Mammary epithelial cell (primary cell): ENCODE data around the gene ADH1A.

ENCODE experiments used
- CTCF ChIP-seq, 2 donors: IDR thresholded peaks in 1 of 2; conservative IDR thresholded peaks in 1 of 2; 2 replicates each; pipeline ENCODE4 v1.5.1; 2011 to 2012; ENCODE audit warnings: inconsistent platforms in 2 of 2, low read length in 2 of 2, mild to moderate bottlenecking in 2 of 2, control low read depth in 1 of 2, low read depth in 1 of 2; ENCODE audit not compliant: insufficient read depth in 1 of 2; ENCODE audit errors: extremely low read depth in 1 of 2
- EZH2 ChIP-seq: IDR thresholded peaks from 2 replicates; pipeline ENCODE4 v1.6.1; 2012; ENCODE audit warnings: low read length, inconsistent platforms, borderline replicate concordance

DNA sequence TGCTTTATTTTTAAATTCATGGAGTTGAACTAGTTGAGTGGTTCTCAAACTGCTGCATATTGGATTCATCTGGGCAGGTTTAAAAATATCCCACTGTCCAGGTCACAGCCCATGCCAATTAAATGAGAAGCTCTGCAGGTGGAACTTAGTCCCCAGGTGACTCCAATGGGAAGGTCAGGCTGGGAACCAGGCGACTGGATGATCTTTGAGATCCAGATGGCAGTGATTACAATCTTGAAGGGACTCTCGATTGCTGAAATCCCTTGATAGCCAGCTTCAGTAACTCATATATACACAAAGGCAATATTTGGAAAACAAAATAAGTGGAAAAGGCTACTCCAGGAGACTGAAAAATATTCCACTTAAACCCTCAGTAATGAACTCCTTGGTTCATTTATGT is 8.1 kb downstream of the ADH1A start:
- TF ChIP-seq CTCF (conservative IDR thresholded peaks at IDR 0.05 in 1 of 2, IDR thresholded peaks at IDR 0.05 in 1 of 2; ENCODE audit: extremely low read depth in 1 of 2, insufficient read depth in 1 of 2, low read depth in 1 of 2, low read length in 2 of 2) (no peak), EZH2 (no peak)
